ENCODE results near the gene SUMO2. TPM values are rescaled to one million over a fixed set of nuclear protein-coding genes. Genes with fewer than 3 reads are reported as not detected.

SUMO2 gene
- total RNA-seq, 1 experiment from 2014 or later, result 859 TPM

- no peak for TF ChIP-seq ZBTB33 (IDR thresholded peaks at IDR 0.05; ENCODE audit: extremely low read depth, insufficient replicate concordance, low read length)
- no peak for TF ChIP-seq EZH2 (IDR thresholded peaks at IDR 0.05)
These were observed 30.8 kb downstream of the SUMO2 start (continued) for GRCh38 chr17:75151930-75152329.

- ChIA-PET RAD21 (ENCODE audit: low non-redundant PET in 1 of 2, low total read pairs in 2 of 2, uncharacterized antibody in 2 of 2, unreplicated experiment in 2 of 2) (no interaction called here), POLR2A (interaction anchor here (0.9 kb wide), 1 partner anchor 17 kb away, joined by 3 read pairs; the partner anchor contains the start of gene NT5C), CTCF (interaction anchor here (1.2 kb wide), 1 partner anchor 25 kb away, joined by 3 read pairs; no protein-coding TSS in a partner anchor)
- no TSS peak for BruUV-seq (replicated peaks)
- Histone ChIP-seq H4K20me1 (ENCODE audit: insufficient read depth) (peaks cover 43% of the 10 kb centered on the region), H3K36me3 (ENCODE audit: control insufficient read depth in 1 of 2, insufficient read depth in 2 of 2, low read length in 2 of 2) (peaks cover 61 to 65% of the 10 kb centered on the region in 2 experiments), H3K27ac (ENCODE audit: low read depth, low read length) (0 out of 2 replicates have a peak overlapping the region, but pooled peaks have one; percentile 6), H3K79me2 (ENCODE audit: insufficient read depth, low read length) (peaks cover 99% of the 10 kb centered on the region), H3K4me3 (replicated peaks in 1 of 2; ENCODE audit: low read depth in 1 of 2, low read length in 2 of 2) (no peak overlapping the region), H3K27me3 (ENCODE audit: insufficient read depth, low read length) (no peaks in the 10 kb centered on the region), H3K4me2 (ENCODE audit: low read length) (no peak overlapping the region), H3K4me1 (ENCODE audit: control insufficient read depth in 1 of 2, insufficient read depth in 2 of 2, low read length in 2 of 2) (peaks cover 13 to 19% of the 10 kb centered on the region in 2 experiments; a peak in 3 of 4 replicates), H3K9ac (ENCODE audit: low read length) (no peak overlapping the region), H2AFZ (ENCODE audit: low read depth, low read length, poor library complexity, severe bottlenecking) (no peak overlapping the region), H3K9me2 (ENCODE audit: insufficient read depth) (no peaks in the 10 kb centered on the region), H3K9me3 (ENCODE audit: control insufficient read depth in 1 of 2, insufficient read depth in 1 of 2, low read depth in 1 of 2, low read length in 2 of 2) (no peaks in the 10 kb centered on the region)
- ATAC-seq (no peak), DNase-seq (ENCODE audit: low read depth, low spot score) (no peak)
- TF ChIP-seq REST (IDR thresholded peaks at IDR 0.05; ENCODE audit: low read depth) (no peak), CBX3 (IDR thresholded peaks at IDR 0.05; ENCODE audit: low read depth) (no peak), YY1 (IDR thresholded peaks at IDR 0.05; ENCODE audit: extremely low read depth, insufficient replicate concordance, low read depth, low read length) (no peak)
- intact Hi-C loops (cut with micrococcal nuclease), result no loop called here
These were observed 34.7 kb downstream of the SUMO2 start for GRCh38 chr17:75147878-75148546.

Data from HCT116 (cell line).